Measurements from ENCODE around the gene ZBTB40. TPM values are rescaled to one million over a fixed set of nuclear protein-coding genes. Genes with fewer than 3 reads are reported as not detected.

ZBTB40 gene
- total RNA-seq, 1 experiment from 2014 or later: 25.3 TPM

DNA sequence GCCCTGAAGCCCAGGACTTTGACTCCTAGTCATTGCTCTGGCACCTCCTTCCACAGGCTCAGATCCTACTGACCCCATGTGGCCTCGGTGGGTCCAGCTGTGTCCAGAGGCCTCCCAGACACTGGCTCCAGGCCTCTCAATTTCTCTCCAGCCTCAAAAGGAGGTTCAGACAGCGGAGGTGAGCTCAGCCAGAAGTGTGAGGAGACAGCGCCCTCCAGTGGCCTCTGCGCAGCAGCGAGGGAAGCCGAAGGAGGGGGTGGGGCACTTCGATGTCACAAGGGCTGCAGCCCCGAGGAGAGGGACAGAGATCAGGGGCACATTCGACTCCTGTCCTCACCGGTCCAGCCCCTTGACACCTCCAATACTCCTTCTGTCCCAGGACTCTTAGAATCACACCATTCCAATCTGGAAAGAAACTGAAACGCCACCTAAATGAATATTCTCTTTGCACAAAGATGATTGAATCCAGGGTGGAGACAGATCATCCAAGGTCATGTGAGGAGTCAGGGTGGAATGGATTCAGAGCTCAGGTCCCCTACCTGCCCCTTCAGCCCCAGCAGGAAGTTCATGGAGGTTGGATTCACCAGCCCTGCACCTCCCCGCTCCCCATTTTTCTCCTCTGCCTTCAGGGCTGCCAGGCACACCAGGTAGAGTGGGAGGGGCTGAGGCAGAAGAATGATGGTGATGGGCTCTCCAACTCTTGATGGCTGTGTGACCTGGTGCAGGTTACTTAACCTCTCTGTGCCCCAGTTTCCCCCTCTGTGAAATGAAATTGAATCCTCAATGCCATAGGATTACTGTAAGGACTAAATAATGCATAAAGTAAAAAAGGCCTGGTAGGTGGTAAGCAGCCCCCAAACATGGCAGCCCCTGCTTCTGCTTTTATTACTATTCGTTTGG is 34.8 kb upstream of the ZBTB40 start:
- POLR2A ChIA-PET (ENCODE audit: low non-redundant PET): no interaction called here
- Histone ChIP-seq H3K4me3 (ENCODE audit: low read depth, low read length, poor library complexity, severe bottlenecking) (no peak overlapping the region), H3K36me3 (ENCODE audit: insufficient read depth, low read length, poor library complexity, severe bottlenecking) (no peaks in the 10 kb centered on the region), H3K4me1 (ENCODE audit: insufficient read depth, low read length, poor library complexity, severe bottlenecking) (no peaks in the 10 kb centered on the region), H3K27ac (ENCODE audit: low read depth, low read length, poor library complexity, severe bottlenecking) (no peak overlapping the region), H3K9me3 (ENCODE audit: low read depth, low read length, poor library complexity, severe bottlenecking) (no peaks in the 10 kb centered on the region), H3K27me3 (replicated peaks; ENCODE audit: insufficient read depth, low read depth, low read length, poor library complexity) (no peaks in the 10 kb centered on the region)
- DNase-seq (ENCODE audit: low spot score): peak; percentile 81
- CTCF ChIA-PET: interaction anchor here (0.6 to 1.0 kb wide), 4 partner anchors 13 to 311 kb away, joined by 3 to 6 read pairs (median 3); no protein-coding TSS in a partner anchor
- TF ChIP-seq, protein P1, sequence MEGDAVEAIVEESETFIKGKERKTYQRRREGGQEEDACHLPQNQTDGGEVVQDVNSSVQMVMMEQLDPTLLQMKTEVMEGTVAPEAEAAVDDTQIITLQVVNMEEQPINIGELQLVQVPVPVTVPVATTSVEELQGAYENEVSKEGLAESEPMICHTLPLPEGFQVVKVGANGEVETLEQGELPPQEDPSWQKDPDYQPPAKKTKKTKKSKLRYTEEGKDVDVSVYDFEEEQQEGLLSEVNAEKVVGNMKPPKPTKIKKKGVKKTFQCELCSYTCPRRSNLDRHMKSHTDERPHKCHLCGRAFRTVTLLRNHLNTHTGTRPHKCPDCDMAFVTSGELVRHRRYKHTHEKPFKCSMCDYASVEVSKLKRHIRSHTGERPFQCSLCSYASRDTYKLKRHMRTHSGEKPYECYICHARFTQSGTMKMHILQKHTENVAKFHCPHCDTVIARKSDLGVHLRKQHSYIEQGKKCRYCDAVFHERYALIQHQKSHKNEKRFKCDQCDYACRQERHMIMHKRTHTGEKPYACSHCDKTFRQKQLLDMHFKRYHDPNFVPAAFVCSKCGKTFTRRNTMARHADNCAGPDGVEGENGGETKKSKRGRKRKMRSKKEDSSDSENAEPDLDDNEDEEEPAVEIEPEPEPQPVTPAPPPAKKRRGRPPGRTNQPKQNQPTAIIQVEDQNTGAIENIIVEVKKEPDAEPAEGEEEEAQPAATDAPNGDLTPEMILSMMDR (conservative IDR thresholded peaks at IDR 0.05; ENCODE audit: low read depth, low read length): peak; percentile 98
- TF ChIP-seq EZH2 (IDR thresholded peaks at IDR 0.05; ENCODE audit: borderline replicate concordance, low read depth, low read length, poor library complexity, severe bottlenecking): no peak
- BruUV-seq (replicated peaks): no TSS peak
- intact Hi-C loops (cut with micrococcal nuclease; ENCODE audit: unreplicated experiment): loop anchor here (2.0 to 10.0 kb wide), 3 partner anchors 284 to 760 kb away; no protein-coding TSS in a partner anchor

DNA sequence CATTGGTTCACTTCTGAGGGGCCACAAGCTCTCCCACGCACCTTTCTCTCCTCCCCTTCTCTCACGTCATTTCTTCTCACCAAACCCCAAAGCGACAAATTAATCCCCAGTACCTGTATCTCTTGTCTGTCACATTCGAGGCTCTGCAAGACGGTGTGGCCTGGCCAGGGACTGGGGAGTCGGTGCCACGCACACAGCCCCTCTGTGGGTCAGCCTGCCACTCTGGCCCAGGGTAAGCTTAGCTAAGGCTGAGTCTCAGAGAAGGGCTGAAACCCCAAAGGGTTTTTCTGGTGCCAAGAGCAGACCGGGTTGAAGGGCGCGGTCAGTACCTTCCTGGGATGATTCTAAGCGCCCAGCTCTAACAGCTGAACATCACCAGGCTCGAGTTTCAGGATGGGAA is 34.2 kb upstream of the ZBTB40 start:
- POLR2A ChIA-PET (ENCODE audit: low non-redundant PET): no interaction called here
- BruUV-seq (replicated peaks): no TSS peak
- Histone ChIP-seq H3K36me3 (ENCODE audit: insufficient read depth, low read length, poor library complexity, severe bottlenecking) (no peaks in the 10 kb centered on the region), H3K9me3 (ENCODE audit: low read depth, low read length, poor library complexity, severe bottlenecking) (no peaks in the 10 kb centered on the region), H3K4me1 (ENCODE audit: insufficient read depth, low read length, poor library complexity, severe bottlenecking) (no peaks in the 10 kb centered on the region), H3K4me3 (ENCODE audit: low read depth, low read length, poor library complexity, severe bottlenecking) (no peak overlapping the region), H3K27me3 (replicated peaks; ENCODE audit: insufficient read depth, low read depth, low read length, poor library complexity) (no peaks in the 10 kb centered on the region), H3K27ac (ENCODE audit: low read depth, low read length, poor library complexity, severe bottlenecking) (no peak overlapping the region)
- no peak for TF ChIP-seq EZH2 (IDR thresholded peaks at IDR 0.05; ENCODE audit: borderline replicate concordance, low read depth, low read length, poor library complexity, severe bottlenecking)
- TF ChIP-seq, protein P1 (conservative IDR thresholded peaks at IDR 0.05; ENCODE audit: low read depth, low read length): no peak
- CTCF ChIA-PET: no interaction called here
- no peak for DNase-seq (ENCODE audit: low spot score)
- intact Hi-C loops (cut with micrococcal nuclease; ENCODE audit: unreplicated experiment): loop anchor here (2.0 to 10.0 kb wide), 3 partner anchors 285 to 760 kb away; no protein-coding TSS in a partner anchor

DNA sequence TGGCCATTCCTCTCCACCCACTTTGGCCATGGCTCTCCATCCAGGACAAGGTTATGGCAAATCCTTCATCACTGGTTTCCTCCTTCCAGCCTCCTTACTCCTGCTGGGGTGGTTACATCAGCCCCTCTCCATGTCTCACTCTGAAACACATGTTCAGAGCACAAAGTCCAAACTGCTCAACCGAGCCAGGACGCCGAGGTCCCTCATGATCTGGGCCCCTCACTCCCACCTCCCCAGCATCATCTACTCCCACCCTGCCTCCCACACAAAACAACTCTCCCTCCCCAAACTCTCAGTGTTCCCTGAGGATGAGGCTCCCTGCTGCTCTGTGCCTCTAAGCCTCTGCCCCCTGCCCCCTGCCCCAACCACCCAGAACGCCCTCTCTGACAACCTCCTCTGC is 33.3 kb upstream of the ZBTB40 start:
- ChIA-PET POLR2A (ENCODE audit: low non-redundant PET) (no interaction called here), CTCF (no interaction called here)
- no peaks in the 10 kb centered on the region for H3K4me1 ChIP-seq (ENCODE audit: insufficient read depth, low read length, poor library complexity, severe bottlenecking)
- no peaks in the 10 kb centered on the region for H3K9me3 ChIP-seq (ENCODE audit: low read depth, low read length, poor library complexity, severe bottlenecking)
- H3K27ac ChIP-seq (ENCODE audit: low read depth, low read length, poor library complexity, severe bottlenecking): no peak overlapping the region
- H3K27me3 ChIP-seq (replicated peaks; ENCODE audit: insufficient read depth, low read depth, low read length, poor library complexity): no peaks in the 10 kb centered on the region
- BruUV-seq (replicated peaks): no TSS peak
- H3K4me3 ChIP-seq (ENCODE audit: low read depth, low read length, poor library complexity, severe bottlenecking): no peak overlapping the region
- no peak for TF ChIP-seq EZH2 (IDR thresholded peaks at IDR 0.05; ENCODE audit: borderline replicate concordance, low read depth, low read length, poor library complexity, severe bottlenecking)
- TF ChIP-seq, protein P1 (conservative IDR thresholded peaks at IDR 0.05; ENCODE audit: low read depth, low read length): no peak
- H3K36me3 ChIP-seq (ENCODE audit: insufficient read depth, low read length, poor library complexity, severe bottlenecking): no peaks in the 10 kb centered on the region
- intact Hi-C loops (cut with micrococcal nuclease; ENCODE audit: unreplicated experiment): loop anchor here (5.0 to 10.0 kb wide), 2 partner anchors 314 to 761 kb away; no protein-coding TSS in a partner anchor
- DNase-seq (ENCODE audit: low spot score): no peak
